H1 (cell line): Measurements from ENCODE around the gene TRPM6.

Experiments
- CBX5 ChIP-seq: fragments of 300-800, 300-1000 bp; sonication (generic); IDR thresholded peaks from 2 replicates; pipeline ENCODE4 v1.7.1; 2016; ENCODE audit warnings: antibody characterized with exemption, low read length, low read depth
- CTCF ChIP-seq, 3 experiments: IDR thresholded peaks; 1 replicate in 2 of 3; 2 replicates in 1 of 3; pipeline versions ENCODE4 v1.5.1 to v1.6.1; 2011; ENCODE audit warnings: low read length in 3 of 3, mild to moderate bottlenecking in 3 of 3, inconsistent platforms in 2 of 3, low read depth in 1 of 3, moderate library complexity in 1 of 3; ENCODE audit not compliant: insufficient read depth in 1 of 3; ENCODE audit errors: control extremely low read depth in 1 of 3
- EP300 ChIP-seq, 2 experiments: IDR thresholded peaks; 1 replicate in 1 of 2; 2 replicates in 1 of 2; pipeline ENCODE4 v1.6.1; 2011 to 2012; ENCODE audit warnings: low read depth in 2 of 2, low read length in 2 of 2, mild to moderate bottlenecking in 2 of 2, borderline replicate concordance in 1 of 2, inconsistent platforms in 1 of 2, moderate library complexity in 1 of 2
- FOSL1 ChIP-seq: IDR thresholded peaks from 2 replicates; pipeline ENCODE4 v1.6.1; 2011; ENCODE audit warnings: mild to moderate bottlenecking, low read depth, low read length, moderate library complexity; ENCODE audit not compliant: insufficient read depth
- HDAC2 ChIP-seq, 2 experiments: fragments of 300-600 bp in 1 of 2; sonication (generic) in 1 of 2; IDR thresholded peaks; 2 replicates each; pipeline ENCODE4 v1.6.1; 2011 to 2012; ENCODE audit warnings: low read depth in 2 of 2, low read length in 2 of 2, mild to moderate bottlenecking in 2 of 2, moderate library complexity in 2 of 2, borderline replicate concordance in 1 of 2, inconsistent platforms in 1 of 2
- JUN ChIP-seq: IDR thresholded peaks from 2 replicates; pipeline ENCODE4 v1.6.1; 2011; ENCODE audit warnings: low read depth, mild to moderate bottlenecking, improper control_type of control experiment, low read length
- KDM1A ChIP-seq: fragments of 200-600, 300-600 bp; sonication (generic); IDR thresholded peaks from 2 replicates; pipeline ENCODE4 v1.7.1; 2016; ENCODE audit warnings: mild to moderate bottlenecking, low read length, borderline replicate concordance
- MAFK ChIP-seq: IDR thresholded peaks from 2 replicates; pipeline ENCODE4 v1.6.1; 2012; ENCODE audit warnings: low read depth, mild to moderate bottlenecking, improper control_type of control experiment, low read length
- MAX ChIP-seq: IDR thresholded peaks from 2 replicates; pipeline ENCODE4 v1.6.1; 2012; ENCODE audit warnings: inconsistent platforms
- POLR2A ChIP-seq, 2 experiments: IDR thresholded peaks; 1 replicate in 1 of 2; 2 replicates in 1 of 2; pipeline ENCODE4 v1.6.1; 2011; ENCODE audit warnings: low read depth in 2 of 2, low read length in 2 of 2, mild to moderate bottlenecking in 2 of 2; ENCODE audit errors: control extremely low read depth in 1 of 2
- SIN3A ChIP-seq, 2 experiments: IDR thresholded peaks in 1 of 2; conservative IDR thresholded peaks in 1 of 2; 2 replicates each; pipeline ENCODE4 v1.6.1; 2011 to 2012; ENCODE audit warnings: low read length in 2 of 2, improper control_type of control experiment in 1 of 2, low read depth in 1 of 2, mild to moderate bottlenecking in 1 of 2
- TBP ChIP-seq: IDR thresholded peaks from 2 replicates; pipeline ENCODE4 v1.6.1; 2011; ENCODE audit warnings: low read depth, low read length, improper control_type of control experiment
- TEAD4 ChIP-seq: IDR thresholded peaks from 2 replicates; pipeline ENCODE4 v1.6.1; 2012; ENCODE audit warnings: low read depth, low read length, inconsistent platforms, mixed read lengths
- TF ChIP-seq, protein P1 (sequence below): IDR thresholded peaks from 2 replicates; pipeline ENCODE4 v1.6.1; 2012; ENCODE audit warnings: low read length, inconsistent platforms

DNA sequence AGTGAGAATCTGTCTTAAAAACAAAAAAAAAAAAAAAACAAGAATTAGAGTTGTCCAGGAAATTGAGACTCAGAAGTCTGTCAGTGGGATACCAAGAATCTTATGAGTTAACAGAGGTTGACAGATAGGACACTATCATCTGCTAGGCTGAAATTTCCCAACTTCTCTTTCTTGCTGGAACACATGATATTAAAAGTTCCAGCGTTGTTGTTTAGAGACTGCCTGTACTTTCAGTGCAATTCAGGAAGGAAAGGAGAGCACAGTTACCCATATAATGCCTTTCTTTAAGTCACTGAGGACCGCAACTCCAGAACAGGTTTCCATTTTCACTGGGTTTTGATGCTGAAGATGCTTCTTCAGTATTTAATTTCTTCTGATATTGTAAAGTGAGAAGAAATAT is 13.5 kb downstream of the TRPM6 start:
- TF ChIP-seq CTCF (IDR thresholded peaks at IDR 0.05; ENCODE audit: control extremely low read depth in 1 of 3, insufficient read depth in 1 of 3, low read depth in 1 of 3, low read length in 3 of 3): no peak
- TF ChIP-seq, protein P1, sequence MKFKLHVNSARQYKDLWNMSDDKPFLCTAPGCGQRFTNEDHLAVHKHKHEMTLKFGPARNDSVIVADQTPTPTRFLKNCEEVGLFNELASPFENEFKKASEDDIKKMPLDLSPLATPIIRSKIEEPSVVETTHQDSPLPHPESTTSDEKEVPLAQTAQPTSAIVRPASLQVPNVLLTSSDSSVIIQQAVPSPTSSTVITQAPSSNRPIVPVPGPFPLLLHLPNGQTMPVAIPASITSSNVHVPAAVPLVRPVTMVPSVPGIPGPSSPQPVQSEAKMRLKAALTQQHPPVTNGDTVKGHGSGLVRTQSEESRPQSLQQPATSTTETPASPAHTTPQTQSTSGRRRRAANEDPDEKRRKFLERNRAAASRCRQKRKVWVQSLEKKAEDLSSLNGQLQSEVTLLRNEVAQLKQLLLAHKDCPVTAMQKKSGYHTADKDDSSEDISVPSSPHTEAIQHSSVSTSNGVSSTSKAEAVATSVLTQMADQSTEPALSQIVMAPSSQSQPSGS: no peak
- TF ChIP-seq HDAC2 (IDR thresholded peaks at IDR 0.05; ENCODE audit: borderline replicate concordance in 1 of 2, low read depth in 2 of 2, low read length in 2 of 2): no peak
- TF ChIP-seq MAFK: no peak
- no peak for TF ChIP-seq CBX5
- TF ChIP-seq POLR2A (IDR thresholded peaks at IDR 0.05; ENCODE audit: control extremely low read depth in 1 of 2, low read depth in 2 of 2, low read length in 2 of 2): no peak
- no peak for TF ChIP-seq TBP
- TF ChIP-seq KDM1A: no peak
- TF ChIP-seq FOSL1: no peak
- no peak for TF ChIP-seq JUN
- TF ChIP-seq MAX: no peak
- TF ChIP-seq EP300 (IDR thresholded peaks at IDR 0.05; ENCODE audit: borderline replicate concordance in 1 of 2, low read depth in 2 of 2, low read length in 2 of 2): no peak
- TF ChIP-seq TEAD4: no peak
- no peak for TF ChIP-seq SIN3A (conservative IDR thresholded peaks at IDR 0.05 in 1 of 2, IDR thresholded peaks at IDR 0.05 in 1 of 2; ENCODE audit: low read depth in 1 of 2, low read length in 2 of 2)
